Medulla oblongata (tissue), 1 donor: Measurements from ENCODE around the gene MTERF2.

Source experiments
- DNase-seq: peaks from one replicate; pipeline ENCODE4 v3.0.0-alpha.2; 2015; ENCODE audit errors: extremely low spot score

MTERF2 gene

DNA sequence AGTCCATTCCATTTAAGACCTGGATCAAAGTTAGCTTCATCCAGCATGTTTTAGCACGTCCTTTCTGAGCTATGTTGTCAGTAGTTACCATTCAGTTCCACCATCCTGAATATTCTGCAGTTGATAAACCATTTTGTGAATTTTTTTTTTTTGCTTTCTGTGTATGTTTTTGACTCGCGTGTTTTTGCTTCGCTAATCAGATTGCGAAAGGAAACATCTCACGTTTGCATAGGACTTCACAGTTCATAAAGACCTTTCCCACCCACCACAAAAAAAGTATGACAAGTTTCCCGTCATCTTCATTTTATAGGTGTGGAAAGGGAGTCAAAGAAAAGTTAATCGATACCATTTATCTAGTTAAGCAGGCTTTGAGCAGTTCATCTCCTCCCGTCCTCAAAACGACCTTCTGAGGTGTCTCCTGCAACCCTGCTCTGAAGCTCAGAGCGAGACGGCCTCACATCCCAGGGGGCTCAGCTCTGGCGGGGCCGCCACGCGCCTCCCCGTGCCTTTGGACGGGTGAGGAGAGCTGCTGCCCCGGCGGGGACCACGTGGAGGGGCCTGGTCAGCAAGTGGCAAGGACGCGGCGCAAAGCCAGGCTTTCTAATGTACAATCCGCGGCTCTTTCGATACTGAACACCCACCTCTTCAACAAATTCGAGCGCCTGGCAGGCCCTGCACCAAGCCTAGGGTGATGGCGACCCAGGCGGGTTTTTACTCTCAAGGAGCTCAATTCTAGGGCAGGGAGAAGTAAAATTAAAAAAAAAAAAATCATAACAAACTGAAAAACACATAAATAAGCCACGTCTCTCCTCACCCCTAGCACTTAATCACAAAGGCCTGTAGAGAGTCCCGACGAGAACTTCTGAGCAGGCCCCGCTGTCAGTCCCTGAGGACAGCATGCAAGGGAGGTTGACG, 32.2 kb downstream of the MTERF2 start:
- DNase-seq: peak; percentile 35

DNA sequence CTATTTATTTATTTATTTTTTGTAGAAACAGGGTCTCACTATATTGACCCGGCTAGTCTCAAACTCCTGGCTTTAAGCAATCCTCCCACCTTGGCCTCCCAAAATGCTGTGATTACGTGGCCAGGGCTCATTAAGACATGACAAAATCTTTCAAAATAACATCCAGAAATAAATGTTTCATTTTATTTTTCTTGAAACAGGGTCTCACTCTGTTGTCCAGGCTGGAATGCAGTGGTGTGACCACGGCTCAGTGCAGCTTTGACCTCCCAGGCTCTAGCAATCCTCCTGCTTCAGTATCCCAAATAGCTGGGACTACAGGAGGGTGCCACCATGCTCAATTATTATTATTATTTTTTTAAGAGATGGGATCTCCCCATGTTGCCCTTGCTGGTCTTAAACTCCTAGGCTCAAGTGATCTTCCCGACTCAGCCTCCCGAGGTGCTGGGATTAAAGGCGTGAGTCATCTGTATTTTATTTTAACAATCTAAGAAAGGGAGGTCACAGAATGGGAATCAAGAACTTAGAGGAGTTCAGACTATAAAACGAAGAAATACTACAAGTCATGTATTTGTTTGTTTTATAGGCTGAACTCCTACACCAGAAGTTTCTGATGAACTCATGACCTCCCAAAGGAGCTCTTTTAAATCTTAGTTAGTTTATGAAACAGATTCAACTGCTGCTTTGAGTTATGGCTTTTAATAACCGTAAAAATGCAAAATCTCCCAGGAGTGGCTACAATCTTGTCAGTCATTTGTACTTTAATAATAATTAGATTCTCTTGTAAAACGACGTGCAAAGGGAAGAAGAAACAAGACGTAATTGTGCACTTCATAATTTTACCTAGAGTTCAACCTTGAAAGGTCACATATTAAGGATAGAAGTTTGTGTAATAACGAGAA, 33.3 kb downstream of the MTERF2 start:
- DNase-seq: no peak

DNA sequence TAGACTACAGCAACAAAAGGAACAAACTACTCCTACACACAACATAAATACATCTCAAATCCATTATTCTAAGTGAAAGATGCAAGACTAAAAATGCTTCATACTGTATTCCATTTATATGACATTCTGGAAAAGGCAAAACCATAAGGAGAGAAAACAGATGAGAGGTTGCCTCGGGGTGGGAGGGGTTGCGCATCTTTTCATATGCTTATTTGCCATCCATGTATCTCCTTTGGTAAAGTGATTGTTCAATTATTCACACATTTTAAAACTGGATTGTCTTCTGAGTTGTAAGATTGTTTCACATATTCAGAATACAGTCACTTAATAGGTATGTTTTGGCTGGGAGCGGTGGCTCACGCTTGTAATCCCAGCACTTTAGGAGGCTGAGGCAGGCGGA, 36.4 kb downstream of the MTERF2 start:
- no peak for DNase-seq

DNA sequence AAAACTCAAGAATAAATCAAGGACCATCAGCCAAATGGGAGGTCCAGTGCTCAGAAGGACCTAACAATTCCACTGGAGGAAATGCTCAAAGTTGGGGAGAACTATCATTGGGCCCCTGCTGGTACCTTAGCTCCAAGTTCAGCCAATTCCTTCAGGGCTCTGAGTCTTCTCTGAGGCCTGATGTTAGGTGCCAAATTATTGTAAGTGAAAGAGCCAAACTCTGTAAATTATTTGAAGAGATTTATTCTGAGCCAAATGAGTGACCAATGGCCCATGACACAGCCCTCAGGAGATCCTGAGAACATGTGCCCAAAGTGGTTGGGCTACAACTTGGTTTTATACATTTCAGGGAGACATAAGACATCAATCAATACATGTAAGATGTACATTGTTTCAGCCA, 39.5 kb downstream of the MTERF2 start:
- no peak for DNase-seq

DNA sequence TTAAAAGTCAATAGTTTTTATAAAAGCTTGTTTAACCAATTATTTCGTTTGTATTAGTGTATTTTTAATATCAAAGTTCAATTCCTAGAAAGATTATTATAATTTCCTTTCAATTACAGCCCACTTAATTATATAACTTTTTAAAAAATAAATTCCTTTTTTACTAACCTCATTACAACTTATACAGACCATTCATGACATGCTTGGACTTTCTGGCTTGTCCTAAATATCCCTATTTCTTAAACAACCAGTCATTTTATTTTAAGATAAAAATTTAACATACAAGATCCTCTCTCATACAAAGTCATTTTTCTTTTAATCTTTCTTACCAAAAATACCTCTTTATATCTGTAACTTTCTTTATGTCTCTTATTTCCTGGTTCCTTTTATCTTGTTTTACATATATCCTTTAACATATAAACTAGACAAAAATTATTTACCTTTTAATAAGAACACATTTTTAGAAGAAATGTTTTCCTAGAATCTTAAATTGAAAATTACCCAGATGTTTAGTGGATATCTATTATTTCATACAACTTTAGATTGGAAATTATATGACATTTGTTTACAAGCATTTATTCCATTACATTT, 41.6 kb downstream of the MTERF2 start:
- DNase-seq: no peak

DNA sequence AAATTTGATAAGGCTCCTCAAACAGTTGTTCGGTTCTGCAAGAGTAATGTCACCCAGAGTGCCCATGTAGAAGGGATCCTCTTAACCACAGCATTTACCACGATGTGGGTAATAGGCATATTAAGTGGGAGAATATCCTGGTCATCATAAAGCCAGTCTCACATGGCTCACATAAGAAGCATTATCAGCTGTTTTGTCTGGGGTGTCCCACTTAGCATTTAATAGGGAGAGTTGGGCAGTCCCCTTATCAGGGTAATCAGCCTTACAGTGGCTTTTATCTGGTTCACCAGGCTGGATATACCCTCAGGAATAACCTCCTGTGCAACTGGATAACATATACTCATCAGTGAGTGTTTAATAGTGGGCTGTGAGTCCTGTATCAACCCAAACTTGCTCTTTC, 44.2 kb downstream of the MTERF2 start:
- no peak for DNase-seq

DNA sequence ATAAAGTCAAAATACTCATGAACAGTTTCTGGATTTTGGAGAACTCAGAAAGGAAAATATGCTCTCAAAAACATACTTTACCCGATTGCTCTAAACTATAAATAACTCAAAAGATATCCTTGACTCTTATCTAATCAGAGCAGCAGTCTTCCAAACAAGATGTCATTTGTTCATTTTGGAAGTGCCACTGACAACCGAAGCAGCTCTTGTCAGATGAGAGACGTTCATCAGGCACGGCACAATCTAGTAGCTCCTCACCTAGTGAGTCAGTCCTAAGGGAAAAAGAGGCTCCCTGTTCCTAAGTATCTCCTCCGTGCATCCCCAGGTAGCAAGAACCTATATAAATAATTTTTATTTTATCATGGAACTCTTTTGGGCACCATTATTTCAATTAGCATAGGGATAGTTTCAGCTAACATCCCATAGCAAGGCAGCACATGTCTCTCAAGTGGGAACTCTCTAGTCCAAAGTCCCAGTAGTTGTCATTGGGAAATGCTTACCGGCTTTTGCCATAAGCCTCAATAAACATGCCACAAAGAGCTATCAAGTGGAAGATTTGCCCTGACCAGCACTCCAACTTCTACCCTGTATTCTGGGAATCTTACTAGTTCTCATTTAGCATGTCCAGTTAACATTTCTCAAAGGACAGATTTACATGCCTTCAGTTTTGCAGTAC, 45.3 kb downstream of the MTERF2 start:
- no peak for DNase-seq

DNA sequence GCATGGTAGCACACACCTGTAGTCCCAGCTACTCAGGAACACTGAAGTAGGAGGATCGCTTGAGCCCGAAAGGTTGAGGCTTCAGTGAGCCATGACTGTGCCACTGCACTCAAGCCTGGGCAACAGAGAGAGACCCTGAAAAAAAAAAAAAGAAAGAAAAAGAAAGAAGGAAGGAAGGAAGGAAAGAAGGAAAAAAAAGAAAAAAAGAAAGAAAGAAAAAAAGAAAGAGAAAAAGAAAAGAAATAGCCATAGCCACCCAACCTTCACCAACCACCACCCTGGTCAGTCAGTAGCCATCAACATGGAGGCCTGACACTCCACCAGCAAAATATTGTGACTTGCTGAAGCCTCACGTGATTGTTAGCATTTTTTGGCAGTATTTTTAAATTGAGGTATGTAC, 52.7 kb downstream of the MTERF2 start:
- DNase-seq: no peak
